Endometrial microvascular endothelial cells (primary cell): Measurements from ENCODE around the gene ZDHHC14. TPM values are rescaled to one million over a fixed set of nuclear protein-coding genes. Genes with fewer than 3 reads are reported as not detected.
"Not testable (repeated sequence)": the region's sequence is repeated elsewhere in the genome, so short reads cannot be mapped to it uniquely, and the experiment has no call there.

ENCODE experiments used
- in situ Hi-C: cut with HindIII; loops from 2 replicates; pipeline ENCODE4 v1.10.0; 2017; ENCODE audit warnings: low sequenced_read_pairs, low pct_unique_long_range_greater_than_20kb; ENCODE audit errors: inconsistent ontology term
- total RNA-seq: library from RNA; depleted of rRNA; stranded (reverse); fragments of >200 nt; gene quantifications from one replicate; pipeline ENCODE4 v1.2.3, GENCODE V29; 2015; ENCODE audit errors: inconsistent ontology term

The ZDHHC14 gene
- total RNA-seq, 1 donor from 2014 or later: 16.4 TPM

GRCh38 chr6:157457787-157458186, 76.8 kb downstream of the ZDHHC14 start:
- in situ Hi-C loops: no loop called here

GRCh38 chr6:157459327-157459726, 78.3 kb downstream of the ZDHHC14 start:
- in situ Hi-C loops: no loop called here

GRCh38 chr6:157460182-157460999, 79.4 kb downstream of the ZDHHC14 start:
- in situ Hi-C loops: no loop called here

GRCh38 chr6:157461000-157461915, 80.3 kb downstream of the ZDHHC14 start:
- in situ Hi-C loops: no loop called here

GRCh38 chr6:157462956-157463742, 82.2 kb downstream of the ZDHHC14 start:
- in situ Hi-C loops: no loop called here

- in situ Hi-C loops: not testable (repeated sequence)
Observed at GRCh38 chr6:157463743-157464135, 82.7 kb downstream of the ZDHHC14 start.

- in situ Hi-C loops: no loop called here
Observed at GRCh38 chr6:157464653-157465535, 83.9 kb downstream of the ZDHHC14 start.

- in situ Hi-C loops: no loop called here
Observed at GRCh38 chr6:157466342-157466648, 85.3 kb downstream of the ZDHHC14 start.

- in situ Hi-C loops: not testable (repeated sequence)
Observed at GRCh38 chr6:157467339-157467738, 86.3 kb downstream of the ZDHHC14 start.

GRCh38 chr6:157468054-157468453, 87.1 kb downstream of the ZDHHC14 start:
- in situ Hi-C loops: no loop called here

GRCh38 chr6:157468574-157468973, 87.6 kb downstream of the ZDHHC14 start:
- in situ Hi-C loops: no loop called here

GRCh38 chr6:157469378-157469777, 88.4 kb downstream of the ZDHHC14 start:
- in situ Hi-C loops: no loop called here

GRCh38 chr6:157471077-157471686, 90.2 kb downstream of the ZDHHC14 start:
- in situ Hi-C loops: no loop called here

- in situ Hi-C loops: no loop called here
Observed at GRCh38 chr6:157471895-157472686, 91.1 kb downstream of the ZDHHC14 start.

- in situ Hi-C loops: no loop called here
Observed at GRCh38 chr6:157476797-157477196, 95.8 kb downstream of the ZDHHC14 start.

- in situ Hi-C loops: no loop called here
Observed at GRCh38 chr6:157478926-157479325, 97.9 kb downstream of the ZDHHC14 start.
